Neural crest cell (in vitro differentiated cells): ENCODE results near the gene GBX2. TPM values are rescaled to one million over a fixed set of nuclear protein-coding genes. Genes with fewer than 3 reads are reported as not detected.

ENCODE experiments used
- DNase-seq: peaks from one replicate; pipeline ENCODE4 v3.0.0; 2021; ENCODE audit warnings: low read depth, mixed read lengths, low spot score
- H3K27ac Mint-ChIP-seq: one replicate; pipeline ENCODE4 v1.8.0; 2021; ENCODE audit warnings: mild to moderate bottlenecking, mixed read lengths; ENCODE audit not compliant: unreplicated experiment
- H3K27me3 Mint-ChIP-seq: 2 replicates; pipeline ENCODE4 v1.8.0; 2021; ENCODE audit warnings: low read depth, mild to moderate bottlenecking, mixed read lengths
- H3K36me3 Mint-ChIP-seq: 2 replicates; pipeline ENCODE4 v1.8.0; 2021; ENCODE audit warnings: low read depth, mild to moderate bottlenecking, mixed read lengths
- H3K4me1 Mint-ChIP-seq: 2 replicates; pipeline ENCODE4 v1.8.0; 2021; ENCODE audit warnings: mixed read lengths
- H3K4me3 Mint-ChIP-seq: one replicate; pipeline ENCODE4 v1.8.0; 2021; ENCODE audit warnings: mild to moderate bottlenecking, mixed read lengths
- H3K9me3 Mint-ChIP-seq: 2 replicates; pipeline ENCODE4 v1.8.0; 2021; ENCODE audit warnings: mixed read lengths
- CTCF ChIP-seq: fragments of 200-600 bp; sonication (generic); conservative IDR thresholded peaks from 2 replicates; pipeline ENCODE4 v1.5.0; 2021; ENCODE audit warnings: antibody characterized with exemption, mild to moderate bottlenecking
- total RNA-seq: library from RNA; stranded (reverse); gene quantifications from 2 replicates; pipeline ENCODE4 v1.2.1, GENCODE V29; 2021

The GBX2 gene
- total RNA-seq, 1 donor from 2014 or later: 21.3 TPM

- no peak overlapping the region for H3K27ac Mint-ChIP-seq
- DNase-seq: no peak
- peaks cover 5% of the 10 kb centered on the region for H3K4me1 Mint-ChIP-seq
- no peaks in the 10 kb centered on the region for H3K27me3 Mint-ChIP-seq
- no peak for TF ChIP-seq CTCF
- no peaks in the 10 kb centered on the region for H3K36me3 Mint-ChIP-seq
- H3K4me3 Mint-ChIP-seq: no peak overlapping the region
- no peaks in the 10 kb centered on the region for H3K9me3 Mint-ChIP-seq
Measured at GRCh38 chr2:236214376-236214995, 46.3 kb upstream of the GBX2 start.

GRCh38 chr2:236211296-236211695 is 43.1 kb upstream of the GBX2 start:
- no peak for DNase-seq
- no peaks in the 10 kb centered on the region for H3K9me3 Mint-ChIP-seq
- TF ChIP-seq CTCF: no peak
- no peaks in the 10 kb centered on the region for H3K27me3 Mint-ChIP-seq
- H3K4me1 Mint-ChIP-seq: peaks cover 5% of the 10 kb centered on the region
- H3K27ac Mint-ChIP-seq: no peak overlapping the region
- H3K36me3 Mint-ChIP-seq: peaks cover 2% of the 10 kb centered on the region
- H3K4me3 Mint-ChIP-seq: no peak overlapping the region

- peaks cover 6% of the 10 kb centered on the region for H3K36me3 Mint-ChIP-seq
- peaks cover 5% of the 10 kb centered on the region for H3K4me1 Mint-ChIP-seq
Measured at GRCh38 chr2:236210536-236210935, 42.4 kb upstream of the GBX2 start.

GRCh38 chr2:236209996-236210395 is 41.8 kb upstream of the GBX2 start:
- no peak for DNase-seq
- peak overlapping the region; percentile 7 for H3K27ac Mint-ChIP-seq
- peaks cover 5% of the 10 kb centered on the region for H3K4me1 Mint-ChIP-seq
- peaks cover 6% of the 10 kb centered on the region for H3K36me3 Mint-ChIP-seq
- TF ChIP-seq CTCF: no peak
- H3K27me3 Mint-ChIP-seq: no peaks in the 10 kb centered on the region
- no peak overlapping the region for H3K4me3 Mint-ChIP-seq
- H3K9me3 Mint-ChIP-seq: no peaks in the 10 kb centered on the region

More at GRCh38 chr2:236210536-236210935, 42.4 kb upstream of the GBX2 start:
- Mint-ChIP-seq H3K9me3 (no peaks in the 10 kb centered on the region), H3K27me3 (no peaks in the 10 kb centered on the region), H3K4me3 (no peak overlapping the region), H3K27ac (no peak overlapping the region)
- TF ChIP-seq CTCF: no peak
- DNase-seq: no peak

GRCh38 chr2:236209535-236209934 is 41.3 kb upstream of the GBX2 start:
- peaks cover 5% of the 10 kb centered on the region for H3K4me1 Mint-ChIP-seq
- peak overlapping the region; percentile 7 for H3K27ac Mint-ChIP-seq
- TF ChIP-seq CTCF: no peak
- no peaks in the 10 kb centered on the region for H3K9me3 Mint-ChIP-seq
- DNase-seq: no peak
- no peaks in the 10 kb centered on the region for H3K27me3 Mint-ChIP-seq
- peaks cover 6% of the 10 kb centered on the region for H3K36me3 Mint-ChIP-seq
- no peak overlapping the region for H3K4me3 Mint-ChIP-seq
